Keratinocyte (primary cell): Measurements from ENCODE around the gene GTPBP1.

Source experiments
- CTCF ChIP-seq, 3 experiments: IDR thresholded peaks in 1 of 3; conservative IDR thresholded peaks in 1 of 3; optimal IDR thresholded peaks in 1 of 3; 2 replicates in 2 of 3; 3 replicates in 1 of 3; pipeline versions ENCODE3 to v1.5.1; 2011; ENCODE audit warnings: low read length in 3 of 3, mild to moderate bottlenecking in 3 of 3, moderate library complexity in 2 of 3, control low read depth in 1 of 3, inconsistent platforms in 1 of 3; ENCODE audit not compliant: insufficient read depth in 2 of 3; ENCODE audit errors: extremely low read depth in 1 of 3
- EZH2 ChIP-seq: IDR thresholded peaks from one replicate; pipeline ENCODE4 v1.6.1; 2012; ENCODE audit warnings: inconsistent platforms, mild to moderate bottlenecking, low read length, moderate library complexity

DNA sequence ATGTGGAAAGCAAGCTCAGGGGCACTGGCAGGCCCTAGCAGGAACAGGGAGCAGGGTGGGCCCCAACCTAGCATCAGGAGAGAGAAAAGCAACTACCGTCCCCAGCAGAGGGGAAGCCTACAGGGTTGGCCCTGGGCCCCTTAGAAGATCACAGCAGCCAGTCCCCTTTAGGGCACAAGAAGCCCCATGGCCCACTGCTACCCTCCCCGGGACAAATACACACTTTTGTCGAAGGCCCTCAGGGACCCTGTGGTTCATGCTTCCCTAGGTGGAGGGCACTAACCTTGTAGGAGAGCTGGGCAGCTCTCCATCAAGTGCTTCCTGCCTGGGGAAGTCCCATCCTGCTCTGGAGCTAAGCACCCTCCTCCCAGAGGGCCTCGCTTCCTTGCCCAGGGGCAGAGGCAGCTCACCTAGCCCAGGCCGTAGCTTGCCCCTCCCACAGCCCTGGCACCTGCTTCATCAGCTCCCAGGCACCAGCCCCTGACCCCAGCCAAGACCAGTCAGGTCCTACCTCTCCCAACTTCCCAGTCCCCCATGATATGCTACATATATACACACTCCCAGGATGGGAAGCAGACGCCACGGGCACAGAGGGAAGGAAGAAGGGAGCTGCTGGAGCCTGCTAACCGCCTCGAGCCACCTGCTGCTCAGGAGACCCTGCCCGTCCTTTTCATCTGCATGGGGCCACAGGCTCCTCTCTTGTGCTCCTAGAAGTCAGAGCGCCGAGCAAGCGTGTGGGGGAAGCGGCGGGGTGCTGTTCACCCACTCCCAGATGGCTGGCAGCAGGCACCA is 29.9 kb downstream of the GTPBP1 start:
- TF ChIP-seq CTCF (optimal IDR thresholded peaks at IDR 0.05 in 1 of 3, IDR thresholded peaks at IDR 0.05 in 1 of 3, conservative IDR thresholded peaks at IDR 0.05 in 1 of 3; ENCODE audit: extremely low read depth in 1 of 3, insufficient read depth in 2 of 3, low read length in 3 of 3) = no peak
- TF ChIP-seq EZH2 = no peak
